ENCODE results near the gene OR5W2. TPM values are rescaled to one million over a fixed set of nuclear protein-coding genes. Genes with fewer than 3 reads are reported as not detected.

The OR5W2 gene
- total and polyA plus RNA-seq, 9 of the 15 experiments (the other 6 are each of a cell fraction or from before 2014, with no cell fraction given): not detected

- TF ChIP-seq RBBP5 (IDR thresholded peaks at IDR 0.05; ENCODE audit: borderline replicate concordance, insufficient read depth, low read length, poor library complexity, severe bottlenecking): no peak
Measured at GRCh38 chr11:55936300-55936699, 21.9 kb upstream of the OR5W2 start, which contains the start of gene OR5I1 (continued).

GRCh38 chr11:55920537-55920936, 6.2 kb upstream of the OR5W2 start:
- in situ Hi-C loops (cut with MboI): no loop called here
- Histone ChIP-seq H3K4me3 (no peak overlapping the region), H3K4me1 (replicated peaks in 1 of 2; ENCODE audit: control insufficient read depth in 2 of 2, insufficient read depth in 2 of 2, low read length in 2 of 2) (no peaks in the 10 kb centered on the region), H3K27me3 (ENCODE audit: control insufficient read depth in 2 of 2, insufficient read depth in 2 of 2, low read length in 2 of 2) (no peaks in the 10 kb centered on the region), H4K20me1 (replicated peaks; ENCODE audit: control insufficient read depth, insufficient read depth, low read length) (no peaks in the 10 kb centered on the region), H3K27ac (ENCODE audit: extremely low read depth, low read depth, low read length) (no peak overlapping the region), H3K9me1 (ENCODE audit: control insufficient read depth, insufficient read depth, low read length) (no peaks in the 10 kb centered on the region), H2AFZ (ENCODE audit: low read depth, low read length) (no peak overlapping the region), H3K79me2 (ENCODE audit: control insufficient read depth, insufficient read depth, low read length) (no peaks in the 10 kb centered on the region), H3K9ac (ENCODE audit: insufficient read depth in 1 of 2, low read depth in 2 of 2, low read length in 2 of 2) (no peak overlapping the region), H3K36me3 (ENCODE audit: control insufficient read depth, insufficient read depth, low read length) (no peaks in the 10 kb centered on the region), H3K9me3 (replicated peaks; ENCODE audit: control insufficient read depth, insufficient read depth, low read depth, low read length) (no peaks in the 10 kb centered on the region; the same call in none of the 2 replicates), H3K4me2 (ENCODE audit: insufficient read depth, low read length) (no peak overlapping the region)
- ChIA-PET POLR2A (no interaction called here), CTCF (ENCODE audit: low intra/inter-chr PET ratio) (no interaction called here)
- BruUV-seq (replicated peaks): no TSS peak
- intact Hi-C loops (cut with micrococcal nuclease): no loop called here
- 0% methylated on average over 4 of the region's 5 CpGs for WGBS (ENCODE audit: insufficient coverage, low coverage, missing lambda C conversion rate)
- DNase-seq (ENCODE audit: extremely low read depth in 1 of 4, low spot score in 3 of 4) (no peak), FAIRE-seq (no peak), ATAC-seq (no peak)
- TF ChIP-seq CBX1 (IDR thresholded peaks at IDR 0.05; ENCODE audit: low read depth) (no peak), SIX5 (IDR thresholded peaks at IDR 0.05; ENCODE audit: borderline replicate concordance in 1 of 2, insufficient read depth in 1 of 2, low read depth in 1 of 2, low read length in 2 of 2) (no peak), PTBP1 (IDR thresholded peaks at IDR 0.05; ENCODE audit: low read depth, low read length) (no peak), CTBP1 (IDR thresholded peaks at IDR 0.05; ENCODE audit: borderline replicate concordance) (no peak), ADNP (tag; IDR thresholded peaks at IDR 0.05) (no peak), KLF16 (IDR thresholded peaks at IDR 0.05) (no peak), FOXK2 (conservative IDR thresholded peaks at IDR 0.05 in 1 of 2, IDR thresholded peaks at IDR 0.05 in 1 of 2; ENCODE audit: low read depth in 2 of 2) (no peak), ZNF280B (CRISPR knock-in tag; IDR thresholded peaks at IDR 0.05) (no peak), C11orf30 (IDR thresholded peaks at IDR 0.05; ENCODE audit: low read depth) (no peak), TEAD2 (tag; IDR thresholded peaks at IDR 0.05) (no peak), DDX20 (tag; IDR thresholded peaks at IDR 0.05; ENCODE audit: low read depth) (no peak), ZNF445 (CRISPR knock-in tag; IDR thresholded peaks at IDR 0.05; ENCODE audit: low read depth) (no peak), BCL6 (CRISPR knock-in tag; IDR thresholded peaks at IDR 0.05) (no peak), TAF1 (IDR thresholded peaks at IDR 0.05; ENCODE audit: control insufficient read depth, extremely low read depth, insufficient read depth, low read length, severe bottlenecking) (no peak), UBTF (IDR thresholded peaks at IDR 0.05; ENCODE audit: borderline replicate concordance in 1 of 2, low read depth in 2 of 2, low read length in 2 of 2) (no peak), SNIP1 (IDR thresholded peaks at IDR 0.05; ENCODE audit: low read depth) (no peak), ZNF589 (CRISPR knock-in tag; IDR thresholded peaks at IDR 0.05; ENCODE audit: low read depth) (no peak)
